ENCODE data around the gene TGM1.

The TGM1 gene

DNA sequence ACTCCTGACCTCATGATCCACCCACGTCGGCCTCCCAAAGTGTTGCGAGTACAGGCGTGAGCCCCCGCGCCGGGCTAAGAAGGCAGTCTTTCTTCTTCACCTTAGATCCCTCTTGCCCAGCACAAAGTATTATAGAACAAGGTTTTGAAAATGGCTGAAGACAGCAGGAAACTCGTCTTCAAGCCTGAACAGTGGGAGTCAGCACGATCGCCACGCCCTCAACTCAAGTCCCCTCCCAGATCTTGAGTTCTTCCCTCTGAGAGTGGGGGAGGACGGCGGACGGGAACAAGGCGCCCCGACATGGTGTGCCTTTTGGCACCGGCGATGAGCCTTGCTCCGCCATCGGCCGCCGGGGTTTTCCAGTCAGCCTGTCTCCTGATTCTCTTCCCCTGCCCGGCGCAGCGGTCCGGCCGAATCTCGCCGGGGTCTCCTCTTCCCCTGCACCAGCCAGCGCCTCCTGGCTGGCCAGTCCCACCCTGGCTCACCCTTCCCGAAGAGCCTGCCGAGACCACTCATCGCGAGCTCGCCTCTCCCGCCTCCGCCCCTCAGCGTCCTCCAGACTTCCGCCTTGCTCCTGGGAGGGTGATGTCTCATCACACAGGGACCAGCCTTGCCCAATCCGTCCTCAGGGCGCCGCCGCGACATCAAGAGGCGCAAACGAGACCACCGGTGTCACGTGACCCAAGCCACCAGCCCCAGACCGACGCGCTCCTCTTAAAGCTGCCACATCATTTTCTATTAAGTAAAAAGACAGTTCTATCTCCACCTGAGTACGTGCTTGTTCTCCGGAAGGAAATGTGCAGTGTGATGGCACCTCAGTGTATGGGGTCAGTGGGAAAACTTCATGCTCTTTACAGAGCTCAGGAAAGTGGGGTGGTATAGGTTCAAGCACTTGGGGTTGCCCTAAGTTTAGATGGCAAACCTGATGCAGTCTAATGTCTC, 49.8 kb downstream of the TGM1 start, which contains the start of gene CHMP4A (continued):
- TF ChIP-seq, protein P1, sequence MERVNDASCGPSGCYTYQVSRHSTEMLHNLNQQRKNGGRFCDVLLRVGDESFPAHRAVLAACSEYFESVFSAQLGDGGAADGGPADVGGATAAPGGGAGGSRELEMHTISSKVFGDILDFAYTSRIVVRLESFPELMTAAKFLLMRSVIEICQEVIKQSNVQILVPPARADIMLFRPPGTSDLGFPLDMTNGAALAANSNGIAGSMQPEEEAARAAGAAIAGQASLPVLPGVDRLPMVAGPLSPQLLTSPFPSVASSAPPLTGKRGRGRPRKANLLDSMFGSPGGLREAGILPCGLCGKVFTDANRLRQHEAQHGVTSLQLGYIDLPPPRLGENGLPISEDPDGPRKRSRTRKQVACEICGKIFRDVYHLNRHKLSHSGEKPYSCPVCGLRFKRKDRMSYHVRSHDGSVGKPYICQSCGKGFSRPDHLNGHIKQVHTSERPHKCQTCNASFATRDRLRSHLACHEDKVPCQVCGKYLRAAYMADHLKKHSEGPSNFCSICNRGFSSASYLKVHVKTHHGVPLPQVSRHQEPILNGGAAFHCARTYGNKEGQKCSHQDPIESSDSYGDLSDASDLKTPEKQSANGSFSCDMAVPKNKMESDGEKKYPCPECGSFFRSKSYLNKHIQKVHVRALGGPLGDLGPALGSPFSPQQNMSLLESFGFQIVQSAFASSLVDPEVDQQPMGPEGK (tag by site-specific recombination; IDR thresholded peaks at IDR 0.05), result peak; percentile 85
- no peak for TF ChIP-seq ZNF548 (tag by site-specific recombination; IDR thresholded peaks at IDR 0.05)
- no peak for TF ChIP-seq ZNF521 (tag by site-specific recombination; IDR thresholded peaks at IDR 0.05)
- TF ChIP-seq MZF1 (tag by site-specific recombination; IDR thresholded peaks at IDR 0.05; ENCODE audit: borderline replicate concordance), result no peak
- TF ChIP-seq FEZF1 (tag by site-specific recombination; IDR thresholded peaks at IDR 0.05), result no peak
- TF ChIP-seq ZNF214 (tag by site-specific recombination; IDR thresholded peaks at IDR 0.05; ENCODE audit: borderline replicate concordance), result no peak
- no peak for TF ChIP-seq ZNF473 (tag by site-specific recombination; IDR thresholded peaks at IDR 0.05)
- TF ChIP-seq, protein P2, sequence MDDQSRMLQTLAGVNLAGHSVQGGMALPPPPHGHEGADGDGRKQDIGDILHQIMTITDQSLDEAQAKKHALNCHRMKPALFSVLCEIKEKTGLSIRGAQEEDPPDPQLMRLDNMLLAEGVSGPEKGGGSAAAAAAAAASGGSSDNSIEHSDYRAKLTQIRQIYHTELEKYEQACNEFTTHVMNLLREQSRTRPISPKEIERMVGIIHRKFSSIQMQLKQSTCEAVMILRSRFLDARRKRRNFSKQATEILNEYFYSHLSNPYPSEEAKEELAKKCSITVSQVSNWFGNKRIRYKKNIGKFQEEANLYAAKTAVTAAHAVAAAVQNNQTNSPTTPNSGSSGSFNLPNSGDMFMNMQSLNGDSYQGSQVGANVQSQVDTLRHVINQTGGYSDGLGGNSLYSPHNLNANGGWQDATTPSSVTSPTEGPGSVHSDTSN (CRISPR knock-in tag; IDR thresholded peaks at IDR 0.05), result 0 out of 2 replicates have a peak, but pooled peaks have one; percentile 45
- TF ChIP-seq ZNF112 (tag by site-specific recombination; IDR thresholded peaks at IDR 0.05), result no peak
- TF ChIP-seq ZNF792 (tag by site-specific recombination; IDR thresholded peaks at IDR 0.05), result no peak
- TF ChIP-seq, protein P3, sequence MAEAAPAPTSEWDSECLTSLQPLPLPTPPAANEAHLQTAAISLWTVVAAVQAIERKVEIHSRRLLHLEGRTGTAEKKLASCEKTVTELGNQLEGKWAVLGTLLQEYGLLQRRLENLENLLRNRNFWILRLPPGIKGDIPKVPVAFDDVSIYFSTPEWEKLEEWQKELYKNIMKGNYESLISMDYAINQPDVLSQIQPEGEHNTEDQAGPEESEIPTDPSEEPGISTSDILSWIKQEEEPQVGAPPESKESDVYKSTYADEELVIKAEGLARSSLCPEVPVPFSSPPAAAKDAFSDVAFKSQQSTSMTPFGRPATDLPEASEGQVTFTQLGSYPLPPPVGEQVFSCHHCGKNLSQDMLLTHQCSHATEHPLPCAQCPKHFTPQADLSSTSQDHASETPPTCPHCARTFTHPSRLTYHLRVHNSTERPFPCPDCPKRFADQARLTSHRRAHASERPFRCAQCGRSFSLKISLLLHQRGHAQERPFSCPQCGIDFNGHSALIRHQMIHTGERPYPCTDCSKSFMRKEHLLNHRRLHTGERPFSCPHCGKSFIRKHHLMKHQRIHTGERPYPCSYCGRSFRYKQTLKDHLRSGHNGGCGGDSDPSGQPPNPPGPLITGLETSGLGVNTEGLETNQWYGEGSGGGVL (tag by site-specific recombination; IDR thresholded peaks at IDR 0.05), result peak; percentile 68
- no peak for TF ChIP-seq PRDM1 (tag by site-specific recombination; IDR thresholded peaks at IDR 0.05)
- TF ChIP-seq ZNF274 (IDR thresholded peaks at IDR 0.05; ENCODE audit: low read length), result no peak
- TF ChIP-seq ZNF274 (tag by site-specific recombination; IDR thresholded peaks at IDR 0.05; ENCODE audit: borderline replicate concordance), result no peak
- TF ChIP-seq, protein P4, sequence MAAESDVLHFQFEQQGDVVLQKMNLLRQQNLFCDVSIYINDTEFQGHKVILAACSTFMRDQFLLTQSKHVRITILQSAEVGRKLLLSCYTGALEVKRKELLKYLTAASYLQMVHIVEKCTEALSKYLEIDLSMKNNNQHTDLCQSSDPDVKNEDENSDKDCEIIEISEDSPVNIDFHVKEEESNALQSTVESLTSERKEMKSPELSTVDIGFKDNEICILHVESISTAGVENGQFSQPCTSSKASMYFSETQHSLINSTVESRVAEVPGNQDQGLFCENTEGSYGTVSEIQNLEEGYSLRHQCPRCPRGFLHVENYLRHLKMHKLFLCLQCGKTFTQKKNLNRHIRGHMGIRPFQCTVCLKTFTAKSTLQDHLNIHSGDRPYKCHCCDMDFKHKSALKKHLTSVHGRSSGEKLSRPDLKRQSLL (tag by site-specific recombination; IDR thresholded peaks at IDR 0.05), result no peak
- TF ChIP-seq, protein P5, sequence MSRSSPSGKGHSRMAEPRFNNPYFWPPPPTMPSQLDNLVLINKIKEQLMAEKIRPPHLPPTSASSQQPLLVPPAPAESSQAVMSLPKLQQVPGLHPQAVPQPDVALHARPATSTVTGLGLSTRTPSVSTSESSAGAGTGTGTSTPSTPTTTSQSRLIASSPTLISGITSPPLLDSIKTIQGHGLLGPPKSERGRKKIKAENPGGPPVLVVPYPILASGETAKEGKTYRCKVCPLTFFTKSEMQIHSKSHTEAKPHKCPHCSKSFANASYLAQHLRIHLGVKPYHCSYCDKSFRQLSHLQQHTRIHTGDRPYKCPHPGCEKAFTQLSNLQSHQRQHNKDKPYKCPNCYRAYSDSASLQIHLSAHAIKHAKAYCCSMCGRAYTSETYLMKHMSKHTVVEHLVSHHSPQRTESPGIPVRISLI (tag by site-specific recombination; IDR thresholded peaks at IDR 0.05), result no peak
- no peak for TF ChIP-seq ZNF223 (tag by site-specific recombination; IDR thresholded peaks at IDR 0.05)
- TF ChIP-seq, protein P6, sequence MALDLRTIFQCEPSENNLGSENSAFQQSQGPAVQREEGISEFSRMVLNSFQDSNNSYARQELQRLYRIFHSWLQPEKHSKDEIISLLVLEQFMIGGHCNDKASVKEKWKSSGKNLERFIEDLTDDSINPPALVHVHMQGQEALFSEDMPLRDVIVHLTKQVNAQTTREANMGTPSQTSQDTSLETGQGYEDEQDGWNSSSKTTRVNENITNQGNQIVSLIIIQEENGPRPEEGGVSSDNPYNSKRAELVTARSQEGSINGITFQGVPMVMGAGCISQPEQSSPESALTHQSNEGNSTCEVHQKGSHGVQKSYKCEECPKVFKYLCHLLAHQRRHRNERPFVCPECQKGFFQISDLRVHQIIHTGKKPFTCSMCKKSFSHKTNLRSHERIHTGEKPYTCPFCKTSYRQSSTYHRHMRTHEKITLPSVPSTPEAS (tag by site-specific recombination; IDR thresholded peaks at IDR 0.05), result no peak; the same call in 1 of the 2 replicates
- TF ChIP-seq ZNF600 (tag by site-specific recombination; IDR thresholded peaks at IDR 0.05), result peak; percentile 84
- TF ChIP-seq KLF1 (tag by site-specific recombination; IDR thresholded peaks at IDR 0.05), result peak; percentile 90
- TF ChIP-seq ZNF747 (tag by site-specific recombination; IDR thresholded peaks at IDR 0.05), result no peak
- TF ChIP-seq, protein P7, sequence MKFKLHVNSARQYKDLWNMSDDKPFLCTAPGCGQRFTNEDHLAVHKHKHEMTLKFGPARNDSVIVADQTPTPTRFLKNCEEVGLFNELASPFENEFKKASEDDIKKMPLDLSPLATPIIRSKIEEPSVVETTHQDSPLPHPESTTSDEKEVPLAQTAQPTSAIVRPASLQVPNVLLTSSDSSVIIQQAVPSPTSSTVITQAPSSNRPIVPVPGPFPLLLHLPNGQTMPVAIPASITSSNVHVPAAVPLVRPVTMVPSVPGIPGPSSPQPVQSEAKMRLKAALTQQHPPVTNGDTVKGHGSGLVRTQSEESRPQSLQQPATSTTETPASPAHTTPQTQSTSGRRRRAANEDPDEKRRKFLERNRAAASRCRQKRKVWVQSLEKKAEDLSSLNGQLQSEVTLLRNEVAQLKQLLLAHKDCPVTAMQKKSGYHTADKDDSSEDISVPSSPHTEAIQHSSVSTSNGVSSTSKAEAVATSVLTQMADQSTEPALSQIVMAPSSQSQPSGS (tag by site-specific recombination; IDR thresholded peaks at IDR 0.05; ENCODE audit: low read depth), result no peak; the same call in 1 of the 2 replicates
- TF ChIP-seq SETDB1 (IDR thresholded peaks at IDR 0.05; ENCODE audit: insufficient read length, low read length), result no peak
- no peak for TF ChIP-seq MYNN (tag by site-specific recombination; IDR thresholded peaks at IDR 0.05; ENCODE audit: borderline replicate concordance)
- no peak for TF ChIP-seq ZNF391 (tag by site-specific recombination; IDR thresholded peaks at IDR 0.05; ENCODE audit: borderline replicate concordance, low read depth)
- no peak for TF ChIP-seq HOXA7 (CRISPR knock-in tag; IDR thresholded peaks at IDR 0.05; ENCODE audit: borderline replicate concordance)
- TF ChIP-seq ZNF24 (tag by site-specific recombination; IDR thresholded peaks at IDR 0.05), result peak; percentile 83
- no peak for TF ChIP-seq ZNF239 (tag by site-specific recombination; IDR thresholded peaks at IDR 0.05)

Data from HEK293 (cell line).